HG03060 (cell line): Measurements from ENCODE around the gene RPS5.
A peak's percentile ranks its signal among the peaks of the same experiment; 100 is the strongest.
"Not testable (repeated sequence)": the region's sequence is repeated elsewhere in the genome, so short reads cannot be mapped to it uniquely, and the experiment has no call there.

Source experiments
- ATAC-seq: cut with Tn5 transposase; IDR thresholded peaks from one replicate; pipeline ENCODE4 v1.9.1; 2021; ENCODE audit warnings: low read depth, moderate number of reproducible peaks; ENCODE audit not compliant: unreplicated experiment

The RPS5 gene

GRCh38 chr19:58355908-58356765 lies 30.9 kb upstream of the RPS5 start:
- ATAC-seq: no peak

- no peak for ATAC-seq
Observed at GRCh38 chr19:58356766-58357480, 30.1 kb upstream of the RPS5 start.

DNA sequence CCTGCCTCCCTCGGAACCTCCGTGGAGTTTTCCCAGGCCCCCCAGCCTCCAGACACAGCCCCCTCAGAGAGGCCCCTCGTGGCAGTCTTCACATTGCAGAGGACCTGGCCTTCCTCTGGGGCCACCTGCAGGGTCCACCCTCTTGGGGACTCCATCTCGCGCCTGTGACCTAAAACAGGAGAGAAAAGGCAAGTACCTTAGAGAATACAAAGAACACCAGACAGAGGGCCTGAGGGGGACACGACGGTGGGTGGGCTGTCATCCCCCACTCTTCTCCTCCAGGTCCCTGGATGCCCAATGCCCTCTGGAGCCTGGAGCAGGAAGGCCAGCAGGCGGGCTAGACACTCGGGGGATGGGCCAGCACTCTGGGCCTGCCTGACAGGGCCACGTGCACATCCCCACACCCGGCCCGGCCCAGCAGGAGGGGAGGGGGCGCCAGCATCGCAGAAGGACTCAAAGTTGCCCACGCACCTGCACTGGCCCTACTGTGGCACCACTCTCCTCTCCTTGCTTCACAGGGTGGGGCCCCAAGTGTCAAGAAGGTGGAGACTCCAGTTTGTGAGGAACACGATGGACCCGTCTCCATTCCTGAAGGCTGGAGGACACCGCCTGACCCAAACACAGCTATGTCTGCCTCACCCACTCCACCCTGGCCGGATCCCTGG lies 29.5 kb upstream of the RPS5 start:
- ATAC-seq: no peak

DNA sequence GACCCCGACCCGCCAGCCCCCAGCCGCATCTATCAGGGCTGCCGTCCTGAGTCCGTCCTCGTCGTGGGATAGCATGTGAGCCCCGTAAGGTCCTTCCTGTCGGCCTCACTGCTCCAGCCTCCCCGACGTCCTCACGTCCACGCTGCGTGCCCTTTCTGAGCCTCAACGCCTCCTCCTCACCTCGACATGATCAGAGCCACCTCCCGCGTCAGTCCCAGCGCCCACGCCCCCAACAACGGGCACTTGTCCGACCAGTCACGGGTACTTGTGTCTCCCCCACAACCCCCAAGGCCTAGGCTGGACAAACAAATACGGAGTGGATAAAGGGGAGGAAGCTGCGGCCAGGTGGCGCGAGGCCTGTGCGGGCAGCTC lies 25.2 kb upstream of the RPS5 start:
- ATAC-seq: peak; percentile 7

DNA sequence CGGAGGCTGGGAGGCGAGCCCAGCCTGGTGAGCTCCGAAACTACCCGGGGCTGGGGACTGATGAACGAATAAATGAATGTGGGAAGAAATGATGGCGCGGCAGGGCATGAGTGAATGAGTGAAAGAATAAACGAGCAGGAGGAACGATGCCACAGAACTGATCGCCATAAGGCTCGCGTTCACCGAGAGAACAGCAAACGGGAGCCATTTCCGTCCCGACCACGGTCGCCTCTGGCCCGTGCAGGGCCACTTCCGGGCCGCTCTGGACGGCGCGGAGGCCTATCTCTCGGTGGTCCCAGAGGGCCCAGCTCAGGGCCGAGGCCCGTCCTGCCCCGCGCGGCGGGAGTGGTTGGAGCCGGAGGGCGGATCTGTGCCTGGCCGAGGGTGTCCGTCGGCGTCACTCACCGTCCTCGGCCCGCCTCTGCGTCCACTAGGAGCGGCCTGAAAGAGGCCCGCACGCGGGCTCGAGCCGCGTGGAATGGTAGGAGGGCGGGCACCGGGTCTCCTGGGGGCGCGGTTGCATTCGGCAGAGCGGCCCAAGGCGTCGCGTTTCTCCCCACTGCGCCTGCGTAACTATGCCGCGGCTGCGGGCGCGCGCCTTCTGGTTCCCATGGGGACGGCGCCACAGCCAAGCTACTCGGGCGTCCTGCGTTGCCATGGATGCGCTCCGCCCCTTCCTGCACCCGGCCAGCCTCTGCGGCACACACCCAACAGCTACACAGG lies 24.6 kb upstream of the RPS5 start, which contains the start of gene ZNF497:
Gene ZNF497 (minus strand): TSS at position 480 of the 723 bp plus-strand sequence. CDS start 5,116 bp downstream, outside the sequence.
- peak; percentile 64 for ATAC-seq

- ATAC-seq: no peak
Observed at GRCh38 chr19:58364146-58364545, 22.9 kb upstream of the RPS5 start.

- ATAC-seq: no peak
Observed at GRCh38 chr19:58366585-58367430, 20.3 kb upstream of the RPS5 start.

GRCh38 chr19:58367698-58368454 lies 19.2 kb upstream of the RPS5 start:
- no peak for ATAC-seq

GRCh38 chr19:58368561-58369360 lies 18.3 kb upstream of the RPS5 start:
- ATAC-seq: no peak

- ATAC-seq: no peak
Observed at GRCh38 chr19:58372311-58373133, 14.5 kb upstream of the RPS5 start.

DNA sequence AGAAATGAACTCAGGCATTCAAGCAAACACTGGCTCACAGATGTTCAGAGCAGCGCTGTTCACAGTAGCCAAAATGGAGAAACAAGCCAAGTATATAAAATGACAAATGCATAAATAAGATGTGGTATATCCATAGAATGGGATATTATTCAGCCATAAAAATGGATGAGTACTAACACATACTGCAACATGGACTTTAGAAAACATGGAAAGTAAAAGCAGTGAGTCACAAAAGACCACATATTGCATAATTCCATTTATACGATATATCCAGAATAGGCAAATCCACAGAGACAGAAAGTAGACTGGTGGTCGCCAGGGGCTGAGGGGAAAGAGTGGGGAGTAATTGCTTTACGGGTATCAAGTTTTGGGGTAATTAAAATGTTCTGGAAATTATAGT lies 12.9 kb upstream of the RPS5 start:
- no peak for ATAC-seq

DNA sequence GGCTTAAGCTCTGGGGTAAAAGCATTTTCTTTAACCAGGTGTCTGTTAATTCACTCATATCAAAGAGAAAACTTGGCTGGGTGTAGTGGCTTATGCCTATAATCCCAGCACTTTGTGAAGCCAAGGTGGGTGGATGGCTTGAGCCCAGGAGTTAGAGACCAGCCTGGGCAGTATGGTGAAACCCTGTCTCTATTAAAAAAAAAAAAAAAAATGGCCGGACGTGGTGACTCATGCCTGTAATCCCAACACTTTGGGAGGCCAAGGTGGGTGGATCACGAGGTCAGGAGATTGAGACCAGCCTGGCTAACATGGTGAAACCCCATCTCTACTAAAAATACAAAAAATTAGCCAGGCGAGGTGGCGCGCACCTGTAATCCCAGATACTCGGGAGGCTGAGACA lies 10.3 kb upstream of the RPS5 start:
- ATAC-seq: not testable (repeated sequence)

- ATAC-seq: no peak
Observed at GRCh38 chr19:58379246-58379645, 7.8 kb upstream of the RPS5 start.

- ATAC-seq: no peak
Observed at GRCh38 chr19:58380037-58380661, 6.9 kb upstream of the RPS5 start.

DNA sequence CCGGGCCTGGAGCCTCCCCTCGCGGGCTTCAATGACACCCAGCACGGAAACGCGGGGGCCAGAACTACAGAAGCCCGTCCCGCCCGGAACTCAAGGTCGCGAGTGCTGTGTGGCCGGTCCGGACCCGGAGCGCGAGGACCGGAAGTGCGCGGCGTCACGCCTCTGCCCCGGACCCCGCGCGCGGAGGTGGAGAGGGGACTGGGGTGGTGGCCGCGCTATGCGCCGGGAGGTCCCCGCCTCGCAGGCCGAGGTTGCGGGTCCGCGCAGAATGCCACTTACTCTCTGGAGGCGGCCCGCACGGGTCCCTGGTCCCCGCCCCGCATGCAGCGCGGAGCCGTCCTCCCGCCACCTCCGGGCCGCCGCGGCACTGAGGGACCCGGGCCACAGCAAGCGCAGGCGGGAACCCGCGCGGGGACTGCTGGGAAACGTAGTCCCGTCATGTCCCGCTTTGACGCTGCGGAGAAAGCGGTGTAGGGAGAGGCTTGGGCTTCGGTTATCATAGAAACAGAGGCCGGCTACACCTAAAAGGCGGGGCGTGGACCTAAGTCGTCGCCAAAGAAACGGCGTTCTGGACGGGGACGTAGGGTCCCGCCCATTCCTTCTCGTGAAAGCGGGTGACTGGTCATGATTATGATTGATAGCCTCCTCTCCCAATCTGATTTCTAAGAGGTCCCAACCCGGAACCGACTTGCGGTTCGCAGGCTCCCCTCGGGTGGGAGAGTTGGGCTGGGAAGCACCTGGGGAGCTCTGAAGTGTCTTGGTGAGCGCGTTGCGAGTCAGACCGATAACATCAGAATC lies 6.2 kb upstream of the RPS5 start, which contains the start of gene ZNF837:
Gene ZNF837 (minus strand): TSS at position 369 of the 798 bp plus-strand sequence. CDS start 11,698 bp downstream, outside the sequence.
- ATAC-seq: peak; percentile 70
